NCI-H2171 treated with DMSO at 0.1 percent for 48 hours (cell line): ENCODE measurements around the gene SZT2.

Experiments used
- DNase-seq: peaks from one replicate; lab custom pipeline; 2025; lab: John Stamatoyannopoulos, UW

Gene SZT2

DNA sequence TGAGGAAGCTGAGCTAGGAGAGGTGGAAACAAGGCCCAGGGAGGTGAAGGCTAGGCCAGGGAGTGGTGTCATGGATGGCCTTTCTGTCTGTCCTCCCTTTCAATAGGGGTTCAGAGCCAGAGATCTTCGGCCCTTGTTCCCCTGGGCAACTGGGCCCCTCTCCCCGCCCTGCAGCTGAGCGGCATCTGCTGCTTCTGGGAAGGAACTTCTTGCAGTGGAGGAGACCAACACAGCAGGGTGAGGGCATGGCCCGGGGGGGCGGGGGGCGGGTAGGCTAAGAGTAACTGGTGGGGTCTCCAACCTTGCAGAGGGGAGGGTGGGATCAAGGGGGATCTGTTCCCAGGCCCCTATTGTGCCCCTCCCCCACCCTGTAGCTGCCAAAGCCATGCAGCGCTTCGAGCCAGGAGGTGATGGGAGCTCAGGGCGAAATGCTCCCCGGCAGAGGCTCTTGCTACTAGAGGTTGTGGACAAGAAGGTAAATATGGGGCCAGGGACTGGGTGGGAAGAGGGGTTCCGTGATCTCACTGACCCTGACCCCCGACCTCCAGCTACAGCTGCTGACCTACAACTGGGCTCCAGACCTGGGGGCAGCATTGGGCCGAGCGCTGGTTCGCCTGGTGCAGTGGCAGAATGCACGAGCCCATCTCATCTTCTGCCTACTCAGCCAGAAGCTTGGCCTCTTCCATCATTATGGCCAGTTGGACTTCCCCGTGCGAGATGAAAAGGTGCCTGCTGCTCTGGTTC lies 52.4 kb downstream of the SZT2 start:
- DNase-seq = no peak

- no peak for DNase-seq
These were observed 53.1 kb downstream of the SZT2 start for GRCh38 chr1:43442756-43443155.

GRCh38 chr1:43443197-43443946 lies 53.7 kb downstream of the SZT2 start:
- no peak for DNase-seq

GRCh38 chr1:43444151-43444828 lies 54.6 kb downstream of the SZT2 start:
- no peak for DNase-seq

DNA sequence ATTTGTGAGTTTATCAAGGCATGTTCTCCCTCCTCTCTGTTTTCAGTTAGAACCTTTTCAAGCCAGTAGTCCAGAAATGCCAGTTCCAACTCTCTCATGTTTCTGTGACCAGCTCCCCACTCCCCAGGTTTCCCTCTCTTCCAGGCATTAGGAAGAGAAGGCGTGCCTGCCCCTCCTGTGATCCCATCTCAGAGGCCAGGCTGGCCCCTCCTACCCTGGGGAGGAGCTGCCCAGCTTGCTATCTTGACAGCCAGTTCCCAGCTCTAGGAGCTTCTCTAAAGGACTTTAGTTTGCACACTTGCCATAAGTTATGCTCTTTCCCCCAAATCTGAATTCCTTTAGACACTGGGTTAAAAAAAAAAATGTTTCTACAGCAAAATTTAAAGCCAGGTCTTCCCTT lies 55.1 kb downstream of the SZT2 start:
- DNase-seq = no peak

- no peak for DNase-seq
These were observed 56.1 kb downstream of the SZT2 start for GRCh38 chr1:43445606-43446387.

DNA sequence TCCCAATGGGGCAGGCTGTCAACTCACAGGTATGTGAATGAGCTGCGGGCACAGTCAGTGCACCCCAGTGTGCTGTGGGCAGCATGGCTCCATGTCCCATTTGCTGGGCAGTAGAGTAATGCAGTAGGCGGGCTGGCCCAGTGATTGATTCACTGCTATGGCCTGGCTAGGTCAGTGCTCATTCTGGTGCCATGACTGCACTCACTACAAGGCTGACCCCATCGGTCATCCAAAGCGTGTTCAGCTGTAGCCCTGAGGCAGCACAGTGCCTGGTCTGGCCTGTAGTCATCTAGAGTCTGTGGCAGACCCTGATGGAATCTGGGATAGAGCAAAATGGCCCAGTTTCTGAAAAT lies 56.7 kb downstream of the SZT2 start:
- DNase-seq = no peak

DNA sequence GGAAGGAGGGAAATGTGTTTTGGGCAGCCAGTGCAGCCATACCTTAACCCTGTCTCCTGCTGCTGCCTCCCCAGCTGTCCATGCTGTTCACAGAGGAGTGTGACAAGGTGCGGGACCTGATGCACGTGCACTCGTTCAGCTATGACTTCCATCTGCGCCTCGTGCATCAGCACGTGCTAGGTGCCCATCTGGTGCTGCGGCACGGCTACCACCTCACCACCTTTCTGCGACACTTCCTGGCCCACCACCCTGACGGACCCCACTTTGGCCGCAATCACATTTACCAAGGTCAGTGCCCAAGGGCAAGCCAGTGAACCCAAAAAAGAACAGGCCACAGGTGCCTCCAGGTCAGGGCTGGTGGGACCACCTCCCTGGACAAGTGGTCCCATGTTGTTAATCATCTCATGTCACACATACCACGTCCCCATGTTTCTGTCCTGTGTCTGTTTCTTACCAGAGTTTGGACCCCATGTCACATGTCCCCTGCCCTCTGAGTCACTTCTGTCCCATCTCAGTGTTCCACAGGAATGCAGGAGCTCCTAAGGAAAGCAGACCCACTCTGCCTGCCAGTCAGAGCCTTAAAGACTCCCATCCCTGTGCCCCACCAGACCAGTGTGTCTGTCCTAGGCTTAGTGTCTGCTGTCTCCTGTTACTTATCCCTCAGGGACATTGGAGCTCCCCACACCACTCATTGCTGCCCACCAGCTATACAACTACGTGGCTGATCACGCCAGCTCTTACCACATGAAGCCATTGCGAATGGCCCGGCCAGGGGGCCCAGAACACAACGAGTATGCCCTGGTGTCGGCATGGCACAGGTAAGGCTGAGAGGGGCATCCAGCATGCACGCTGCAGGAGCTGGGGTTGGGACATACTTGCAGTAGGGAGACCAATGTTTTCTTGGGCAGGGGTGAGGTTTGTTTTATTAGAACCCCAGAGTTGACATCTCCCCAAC lies 57.5 kb downstream of the SZT2 start:
- DNase-seq = no peak

DNA sequence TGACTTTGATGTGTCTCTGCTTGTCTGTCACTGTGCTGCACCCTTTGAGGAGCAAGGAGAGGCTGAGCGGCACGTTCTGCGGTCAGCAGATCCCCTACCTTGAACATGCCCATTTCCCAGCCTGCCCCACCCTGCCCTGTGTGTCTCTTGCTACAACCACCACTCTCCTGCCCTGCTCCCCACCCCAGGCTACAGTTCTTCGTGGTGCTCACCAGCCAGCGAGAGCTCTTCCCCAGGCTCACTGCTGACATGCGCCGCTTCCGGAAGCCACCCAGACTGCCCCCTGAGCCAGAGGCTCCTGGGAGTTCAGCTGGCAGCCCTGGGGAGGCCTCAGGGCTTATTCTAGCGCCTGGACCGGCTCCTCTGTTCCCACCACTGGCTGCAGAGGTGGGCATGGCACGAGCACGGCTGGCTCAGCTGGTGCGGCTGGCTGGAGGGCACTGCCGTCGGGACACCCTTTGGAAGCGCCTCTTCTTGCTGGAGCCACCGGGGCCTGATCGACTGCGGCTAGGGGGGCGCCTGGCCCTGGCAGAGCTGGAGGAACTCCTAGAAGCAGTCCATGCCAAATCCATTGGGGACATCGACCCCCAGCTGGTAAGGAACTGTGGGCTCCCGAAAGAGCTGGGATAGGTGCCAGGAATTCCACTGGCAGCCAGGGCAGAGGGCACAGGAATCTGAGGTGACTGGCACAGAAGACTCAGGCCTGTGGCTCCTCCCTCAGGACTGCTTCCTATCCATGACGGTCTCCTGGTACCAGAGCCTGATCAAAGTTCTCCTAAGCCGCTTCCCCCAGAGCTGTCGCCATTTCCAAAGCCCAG lies 58.4 kb downstream of the SZT2 start:
- no peak for DNase-seq

- DNase-seq = no peak
These were observed 59.4 kb downstream of the SZT2 start for GRCh38 chr1:43448955-43449707.

- no peak for DNase-seq
These were observed 60.0 kb downstream of the SZT2 start for GRCh38 chr1:43449708-43450069.

GRCh38 chr1:43450251-43450941 lies 60.7 kb downstream of the SZT2 start:
- no peak for DNase-seq

- no peak for DNase-seq
These were observed 61.5 kb downstream of the SZT2 start for GRCh38 chr1:43451157-43451591.

- no peak for DNase-seq
These were observed 62.2 kb downstream of the SZT2 start for GRCh38 chr1:43451701-43452532.

GRCh38 chr1:43452789-43453441 lies 63.2 kb downstream of the SZT2 start:
- DNase-seq = peak; percentile 21

GRCh38 chr1:43453442-43454269 lies 64.0 kb downstream of the SZT2 start, which contains the start of gene HYI:
HYI (minus strand) TSS chr1:43453931; CDS start chr1:43453793, 138 bp downstream.
- DNase-seq = peak; percentile 83
